PC-9 (cell line): Measurements from ENCODE around the gene TRABD2B. TPM values are rescaled to one million over a fixed set of nuclear protein-coding genes. Genes with fewer than 3 reads are reported as not detected.

ENCODE experiments used
- BruUV-seq: library from RNA; stranded (reverse); fragments of 400-500 nt; replicated peaks from 2 replicates; lab custom pipeline; 2021; lab: Mats Ljungman, UMichigan
- CTCF ChIA-PET: fragments of 300-600 bp; sonication (Branson Sonifier 250); formaldehyde crosslinking; loops from one replicate; lab custom pipeline; 2022; ENCODE audit warnings: antibody characterized with exemption; lab: Charles Lee
- POLR2A ChIA-PET: fragments of 300-600 bp; sonication (Branson Sonifier 250); formaldehyde crosslinking; loops from one replicate; lab custom pipeline; 2022; ENCODE audit warnings: antibody characterized with exemption; ENCODE audit not compliant: unreplicated experiment; lab: Charles Lee
- DNase-seq, 2 experiments: peaks; one replicate each; pipeline versions ENCODE4 v3.0.0 to v3.0.0-alpha.2; 2015 to 2022; ENCODE audit warnings: mixed read lengths in 1 of 2
- H2AFZ ChIP-seq: fragments of 200-600 bp; sonication (generic); 2 replicates; pipeline ENCODE4 v1.8.1; 2017; ENCODE audit warnings: antibody characterized with exemption
- H3F3A ChIP-seq: fragments of 200-600 bp; sonication (generic); 2 replicates; pipeline ENCODE4 v1.8.1; 2017; ENCODE audit warnings: antibody characterized with exemption, mild to moderate bottlenecking, low read depth; ENCODE audit not compliant: insufficient read depth
- H3K27ac ChIP-seq: fragments of 200-600 bp; sonication (generic); 2 replicates; pipeline ENCODE4 v1.6.1; 2016; ENCODE audit warnings: mixed run types
- H3K27me3 ChIP-seq: fragments of 200-600 bp; sonication (generic); 2 replicates; pipeline ENCODE4 v1.6.1; 2016; ENCODE audit warnings: low read depth, mixed run types; ENCODE audit not compliant: insufficient read depth
- H3K36me3 ChIP-seq: fragments of 200-600 bp; sonication (generic); 2 replicates; pipeline ENCODE4 v1.6.1; 2016; ENCODE audit warnings: low read depth, mixed run types
- H3K4me1 ChIP-seq: fragments of 200-600 bp; sonication (generic); replicated peaks from 2 replicates; pipeline ENCODE4 v1.6.1; 2016; ENCODE audit warnings: mixed run types; ENCODE audit not compliant: insufficient read depth
- H3K4me2 ChIP-seq: fragments of 200-600 bp; sonication (generic); 2 replicates; pipeline ENCODE4 v1.6.1; 2017; ENCODE audit warnings: mixed run types
- H3K4me3 ChIP-seq: fragments of 200-600 bp; sonication (generic); 2 replicates; pipeline ENCODE4 v1.6.1; 2016; ENCODE audit warnings: mixed run types
- H3K79me2 ChIP-seq: fragments of 200-600 bp; sonication (generic); 2 replicates; pipeline ENCODE4 v1.6.1; 2017; ENCODE audit warnings: low read depth, mixed run types
- H3K9me2 ChIP-seq: fragments of 200-600 bp; sonication (generic); 2 replicates; pipeline ENCODE4 v1.8.1; 2017; ENCODE audit warnings: mild to moderate bottlenecking; ENCODE audit not compliant: insufficient read depth
- H3K9me3 ChIP-seq: fragments of 200-600 bp; sonication (generic); 2 replicates; pipeline ENCODE4 v1.8.1; 2016; ENCODE audit warnings: low read depth; ENCODE audit not compliant: insufficient read depth
- H4K20me1 ChIP-seq: fragments of 200-600 bp; sonication (generic); 2 replicates; pipeline ENCODE4 v1.8.1; 2017; ENCODE audit not compliant: insufficient read depth
- CTCF ChIP-seq: fragments of 200-600 bp; sonication (generic); conservative IDR thresholded peaks from 2 replicates; pipeline ENCODE4 v1.6.1; 2017; ENCODE audit warnings: mixed run types, antibody characterized with exemption, mild to moderate bottlenecking, moderate library complexity
- EZH2 ChIP-seq: fragments of 200-600 bp; sonication (generic); IDR thresholded peaks from 2 replicates; pipeline ENCODE4 v1.8.0; 2017; ENCODE audit warnings: antibody characterized with exemption, low read depth
- intact Hi-C: fragments of 100-400 bp; cut with micrococcal nuclease; formaldehyde crosslinking; loops from one replicate; pipeline ENCODE4 v1.10.0; 2022; ENCODE audit not compliant: unreplicated experiment
- total RNA-seq: library from RNA; stranded (reverse); gene quantifications from 2 replicates; pipeline ENCODE4 v1.2.3, GENCODE V29; 2021

The TRABD2B gene
- total RNA-seq, 1 experiment from 2014 or later: not detected

- CTCF ChIA-PET: no interaction called here
- no peaks in the 10 kb centered on the region for H4K20me1 ChIP-seq
- TF ChIP-seq EZH2: no peak
- no peak for TF ChIP-seq CTCF
- H3K79me2 ChIP-seq: no peaks in the 10 kb centered on the region
- intact Hi-C loops: no loop called here
- no peak overlapping the region for H3K27ac ChIP-seq
- no peak overlapping the region for H3K4me3 ChIP-seq
- no peaks in the 10 kb centered on the region for H3K9me3 ChIP-seq
- H3K27me3 ChIP-seq: peaks cover 7% of the 10 kb centered on the region
- H3K4me1 ChIP-seq: no peaks in the 10 kb centered on the region; the same call in 1 of the 2 replicates
- no peaks in the 10 kb centered on the region for H3F3A ChIP-seq
- POLR2A ChIA-PET: no interaction called here
- no TSS peak for BruUV-seq
- DNase-seq: no peak
- no peaks in the 10 kb centered on the region for H3K9me2 ChIP-seq
- H3K36me3 ChIP-seq: no peaks in the 10 kb centered on the region
- no peak overlapping the region for H3K4me2 ChIP-seq
- H2AFZ ChIP-seq: no peak overlapping the region
Observed at GRCh38 chr1:47731730-47732129, 265.5 kb downstream of the TRABD2B start.

- no peaks in the 10 kb centered on the region; the same call in 1 of the 2 replicates for H3K4me1 ChIP-seq
- H3K36me3 ChIP-seq: no peaks in the 10 kb centered on the region
- H3K9me3 ChIP-seq: no peaks in the 10 kb centered on the region
- no peak overlapping the region for H2AFZ ChIP-seq
- no TSS peak for BruUV-seq
- no peaks in the 10 kb centered on the region for H4K20me1 ChIP-seq
- H3K27ac ChIP-seq: no peak overlapping the region
- no peaks in the 10 kb centered on the region for H3K9me2 ChIP-seq
- no peak overlapping the region for H3K4me3 ChIP-seq
- intact Hi-C loops: loop anchor here (5.0 kb wide), 2 partner anchors 277 to 552 kb away; no protein-coding TSS in a partner anchor
- no peak for DNase-seq
- ChIA-PET POLR2A (no interaction called here), CTCF (no interaction called here)
- H3K27me3 ChIP-seq: peaks cover 7% of the 10 kb centered on the region
- TF ChIP-seq CTCF (no peak), EZH2 (no peak)
- H3F3A ChIP-seq: no peaks in the 10 kb centered on the region
- no peaks in the 10 kb centered on the region for H3K79me2 ChIP-seq
- H3K4me2 ChIP-seq: no peak overlapping the region
Observed at GRCh38 chr1:47729685-47730084, 267.5 kb downstream of the TRABD2B start.

GRCh38 chr1:47727697-47728085, 269.5 kb downstream of the TRABD2B start:
- H3K4me2 ChIP-seq: no peak overlapping the region
- TF ChIP-seq EZH2: no peak
- no peak for TF ChIP-seq CTCF
- no peak overlapping the region for H3K27ac ChIP-seq
- CTCF ChIA-PET: interaction anchor here (1.2 to 2.1 kb wide), 2 partner anchors 339 to 538 kb away, joined by 4 to 18 read pairs; partner anchors contain the start of gene PDZK1IP1
- no peak overlapping the region for H2AFZ ChIP-seq
- H4K20me1 ChIP-seq: no peaks in the 10 kb centered on the region
- H3K79me2 ChIP-seq: no peaks in the 10 kb centered on the region
- BruUV-seq: no TSS peak
- no peak for DNase-seq
- no peaks in the 10 kb centered on the region for H3K9me2 ChIP-seq
- no peaks in the 10 kb centered on the region; the same call in 1 of the 2 replicates for H3K4me1 ChIP-seq
- intact Hi-C loops: loop anchor here (5.0 kb wide), 2 partner anchors 275 to 550 kb away; no protein-coding TSS in a partner anchor
- H3K4me3 ChIP-seq: no peak overlapping the region
- no peaks in the 10 kb centered on the region for H3F3A ChIP-seq
- no peaks in the 10 kb centered on the region; the same call in 1 of the 2 replicates for H3K27me3 ChIP-seq
- no peaks in the 10 kb centered on the region for H3K9me3 ChIP-seq
- POLR2A ChIA-PET: no interaction called here
- H3K36me3 ChIP-seq: no peaks in the 10 kb centered on the region
